ENCODE results near the gene TMEM222. TPM values are rescaled to one million over a fixed set of nuclear protein-coding genes. Genes with fewer than 3 reads are reported as not detected.

The TMEM222 gene
- total RNA-seq, 1 experiment from 2014 or later, result 39.3 TPM

- no peaks in the 10 kb centered on the region for H3K27me3 ChIP-seq (replicated peaks)
- no peaks in the 10 kb centered on the region for H3K9me3 ChIP-seq (replicated peaks)
- H3K27ac ChIP-seq, result no peak overlapping the region
- peaks cover 28% of the 10 kb centered on the region for H3K36me3 ChIP-seq
- peaks cover 19% of the 10 kb centered on the region for H3K4me1 ChIP-seq (replicated peaks)
- H3K4me3 ChIP-seq, result no peak overlapping the region
- no peak for DNase-seq (ENCODE audit: low read depth in 1 of 2, low spot score in 2 of 2)
These were observed 17.2 kb downstream of the TMEM222 start for GRCh38 chr1:27339213-27339612.

GRCh38 chr1:27341525-27342252, 19.7 kb downstream of the TMEM222 start, which contains the start of gene SYTL1:
TSS of gene SYTL1 (plus strand) at chr1:27342022. CDS start at chr1:27345335, 3,313 bp downstream.
- no peak within 1 kb of the TSS for H3K27ac ChIP-seq
- no peaks in the 10 kb centered on the region for H3K9me3 ChIP-seq (replicated peaks)
- no peaks in the 10 kb centered on the region for H3K27me3 ChIP-seq (replicated peaks)
- H3K36me3 ChIP-seq, result peaks cover 8% of the 10 kb centered on the region
- no peak within 1 kb of the TSS for H3K4me3 ChIP-seq
- peak in 1 of 2 experiments; percentile 31 for DNase-seq (ENCODE audit: low read depth in 1 of 2, low spot score in 2 of 2)
- peaks cover 19% of the 10 kb centered on the region for H3K4me1 ChIP-seq (replicated peaks)

- Histone ChIP-seq H3K4me1 (replicated peaks) (peaks cover 26% of the 10 kb centered on the region), H3K9me3 (replicated peaks) (no peaks in the 10 kb centered on the region), H3K36me3 (peaks cover 8% of the 10 kb centered on the region; the same call in 1 of the 2 replicates), H3K27ac (no peak overlapping the region), H3K4me3 (no peak overlapping the region), H3K27me3 (replicated peaks) (no peaks in the 10 kb centered on the region)
- DNase-seq (ENCODE audit: low read depth in 1 of 2, low spot score in 2 of 2), result no peak
These were observed 20.4 kb downstream of the TMEM222 start for GRCh38 chr1:27342391-27342777.

- H3K27ac ChIP-seq, result no peak overlapping the region
- peaks cover 31% of the 10 kb centered on the region for H3K4me1 ChIP-seq (replicated peaks)
- DNase-seq (ENCODE audit: low read depth in 1 of 2, low spot score in 2 of 2), result no peak
- no peaks in the 10 kb centered on the region for H3K27me3 ChIP-seq (replicated peaks)
- no peak overlapping the region for H3K4me3 ChIP-seq
- H3K36me3 ChIP-seq, result peaks cover 8% of the 10 kb centered on the region; the same call in 1 of the 2 replicates
- H3K9me3 ChIP-seq (replicated peaks), result no peaks in the 10 kb centered on the region
These were observed 21.0 kb downstream of the TMEM222 start for GRCh38 chr1:27342778-27343638.

GRCh38 chr1:27343639-27344025, 21.7 kb downstream of the TMEM222 start:
- H3K36me3 ChIP-seq, result peaks cover 3% of the 10 kb centered on the region; the same call in 1 of the 2 replicates
- H3K4me3 ChIP-seq, result no peak overlapping the region
- no peaks in the 10 kb centered on the region for H3K9me3 ChIP-seq (replicated peaks)
- no peak overlapping the region for H3K27ac ChIP-seq
- no peak for DNase-seq (ENCODE audit: low read depth in 1 of 2, low spot score in 2 of 2)
- peaks cover 31% of the 10 kb centered on the region for H3K4me1 ChIP-seq (replicated peaks)
- H3K27me3 ChIP-seq (replicated peaks), result no peaks in the 10 kb centered on the region

GRCh38 chr1:27345272-27345671, 23.3 kb downstream of the TMEM222 start:
- no peak overlapping the region for H3K4me3 ChIP-seq
- no peaks in the 10 kb centered on the region for H3K9me3 ChIP-seq (replicated peaks)
- peaks cover 47% of the 10 kb centered on the region for H3K4me1 ChIP-seq (replicated peaks)
- no peak for DNase-seq (ENCODE audit: low read depth in 1 of 2, low spot score in 2 of 2)
- no peak overlapping the region for H3K27ac ChIP-seq
- H3K27me3 ChIP-seq (replicated peaks), result no peaks in the 10 kb centered on the region
- H3K36me3 ChIP-seq, result no peaks in the 10 kb centered on the region

- Histone ChIP-seq H3K36me3 (no peaks in the 10 kb centered on the region), H3K9me3 (replicated peaks) (no peaks in the 10 kb centered on the region), H3K4me3 (no peak overlapping the region), H3K27ac (no peak overlapping the region), H3K4me1 (replicated peaks) (peaks cover 38% of the 10 kb centered on the region), H3K27me3 (replicated peaks) (no peaks in the 10 kb centered on the region)
- no peak for DNase-seq (ENCODE audit: low read depth in 1 of 2, low spot score in 2 of 2)
These were observed 24.4 kb downstream of the TMEM222 start for GRCh38 chr1:27346357-27346756.

- no peak overlapping the region for H3K4me3 ChIP-seq
- peaks cover 31% of the 10 kb centered on the region for H3K4me1 ChIP-seq (replicated peaks)
- peak; percentile 55 to 71 for DNase-seq (ENCODE audit: low read depth in 1 of 2, low spot score in 2 of 2)
- no peaks in the 10 kb centered on the region for H3K9me3 ChIP-seq (replicated peaks)
- H3K36me3 ChIP-seq, result no peaks in the 10 kb centered on the region
- no peaks in the 10 kb centered on the region for H3K27me3 ChIP-seq (replicated peaks)
- no peak overlapping the region for H3K27ac ChIP-seq
These were observed 25.1 kb downstream of the TMEM222 start for GRCh38 chr1:27346991-27347624.

GRCh38 chr1:27348861-27349783, 27.2 kb downstream of the TMEM222 start:
- peak in 1 of 2 experiments; percentile 68 for DNase-seq (ENCODE audit: low read depth in 1 of 2, low spot score in 2 of 2)
- no peak overlapping the region for H3K27ac ChIP-seq
- peaks cover 28% of the 10 kb centered on the region for H3K4me1 ChIP-seq (replicated peaks)
- no peaks in the 10 kb centered on the region for H3K9me3 ChIP-seq (replicated peaks)
- peak overlapping the region; percentile 46 for H3K4me3 ChIP-seq
- no peaks in the 10 kb centered on the region for H3K36me3 ChIP-seq
- no peaks in the 10 kb centered on the region for H3K27me3 ChIP-seq (replicated peaks)

GRCh38 chr1:27349784-27350662, 28.1 kb downstream of the TMEM222 start:
- H3K36me3 ChIP-seq, result no peaks in the 10 kb centered on the region; the same call in 1 of the 2 replicates
- no peak overlapping the region for H3K27ac ChIP-seq
- no peaks in the 10 kb centered on the region for H3K9me3 ChIP-seq (replicated peaks)
- peak overlapping the region; percentile 46 for H3K4me3 ChIP-seq
- H3K27me3 ChIP-seq (replicated peaks), result no peaks in the 10 kb centered on the region
- H3K4me1 ChIP-seq (replicated peaks), result peaks cover 28% of the 10 kb centered on the region
- DNase-seq (ENCODE audit: low read depth in 1 of 2, low spot score in 2 of 2), result peak; percentile 60 to 76

- no peaks in the 10 kb centered on the region for H3K27me3 ChIP-seq (replicated peaks)
- H3K4me3 ChIP-seq, result no peak overlapping the region
- H3K27ac ChIP-seq, result no peak overlapping the region
- peaks cover 8% of the 10 kb centered on the region for H3K36me3 ChIP-seq
- DNase-seq (ENCODE audit: low read depth in 1 of 2, low spot score in 2 of 2), result no peak
- peaks cover 28% of the 10 kb centered on the region for H3K4me1 ChIP-seq (replicated peaks)
- no peaks in the 10 kb centered on the region for H3K9me3 ChIP-seq (replicated peaks)
These were observed 28.9 kb downstream of the TMEM222 start for GRCh38 chr1:27350663-27351540.
